GM18520 (cell line): ENCODE data around the gene FGF11.
"Not testable (repeated sequence)": the region's sequence is repeated elsewhere in the genome, so short reads cannot be mapped to it uniquely, and the experiment has no call there.

Experiments
- ATAC-seq: cut with Tn5 transposase; IDR thresholded peaks from one replicate; pipeline ENCODE4 v1.9.1; 2021; ENCODE audit not compliant: unreplicated experiment

Gene FGF11

DNA sequence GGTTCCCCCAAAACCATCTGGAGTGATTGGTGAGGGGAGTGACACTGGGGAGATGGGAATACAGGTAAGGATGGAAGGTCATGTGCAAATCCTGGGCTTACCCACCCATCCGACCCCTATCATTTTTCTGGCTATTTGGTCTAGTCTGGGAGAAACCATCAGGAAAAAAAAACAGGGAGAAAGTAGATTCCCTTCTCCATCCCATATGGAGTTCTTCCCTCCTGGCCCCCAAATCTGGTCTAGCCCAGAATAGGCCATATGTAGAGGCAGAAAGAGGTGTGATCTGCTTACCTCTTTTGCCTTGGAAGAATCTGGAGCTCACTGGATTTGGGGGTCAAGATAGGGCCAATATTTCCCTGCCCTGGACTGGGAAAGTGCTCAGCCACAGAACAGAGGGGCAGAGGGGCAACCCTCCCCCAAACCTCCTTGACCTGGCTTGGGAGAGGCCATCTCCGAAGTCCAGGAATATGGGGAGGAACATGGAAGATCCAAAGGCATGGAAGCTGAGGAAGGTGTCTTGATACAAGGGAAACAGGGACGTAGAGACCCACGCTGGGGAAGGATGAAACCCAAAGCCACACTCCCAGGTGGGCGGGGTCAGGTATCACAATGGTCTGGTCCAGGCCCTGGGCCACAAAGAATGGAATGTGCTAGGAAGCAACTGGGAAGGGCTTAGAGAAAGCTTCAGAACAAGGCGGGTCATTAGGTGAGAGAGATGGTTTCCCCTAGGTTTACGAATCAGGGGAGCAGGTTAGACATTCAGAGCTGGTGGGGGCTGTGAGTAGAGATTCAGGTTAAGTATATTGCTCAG lies 21.7 kb downstream of the FGF11 start:
- ATAC-seq: no peak

DNA sequence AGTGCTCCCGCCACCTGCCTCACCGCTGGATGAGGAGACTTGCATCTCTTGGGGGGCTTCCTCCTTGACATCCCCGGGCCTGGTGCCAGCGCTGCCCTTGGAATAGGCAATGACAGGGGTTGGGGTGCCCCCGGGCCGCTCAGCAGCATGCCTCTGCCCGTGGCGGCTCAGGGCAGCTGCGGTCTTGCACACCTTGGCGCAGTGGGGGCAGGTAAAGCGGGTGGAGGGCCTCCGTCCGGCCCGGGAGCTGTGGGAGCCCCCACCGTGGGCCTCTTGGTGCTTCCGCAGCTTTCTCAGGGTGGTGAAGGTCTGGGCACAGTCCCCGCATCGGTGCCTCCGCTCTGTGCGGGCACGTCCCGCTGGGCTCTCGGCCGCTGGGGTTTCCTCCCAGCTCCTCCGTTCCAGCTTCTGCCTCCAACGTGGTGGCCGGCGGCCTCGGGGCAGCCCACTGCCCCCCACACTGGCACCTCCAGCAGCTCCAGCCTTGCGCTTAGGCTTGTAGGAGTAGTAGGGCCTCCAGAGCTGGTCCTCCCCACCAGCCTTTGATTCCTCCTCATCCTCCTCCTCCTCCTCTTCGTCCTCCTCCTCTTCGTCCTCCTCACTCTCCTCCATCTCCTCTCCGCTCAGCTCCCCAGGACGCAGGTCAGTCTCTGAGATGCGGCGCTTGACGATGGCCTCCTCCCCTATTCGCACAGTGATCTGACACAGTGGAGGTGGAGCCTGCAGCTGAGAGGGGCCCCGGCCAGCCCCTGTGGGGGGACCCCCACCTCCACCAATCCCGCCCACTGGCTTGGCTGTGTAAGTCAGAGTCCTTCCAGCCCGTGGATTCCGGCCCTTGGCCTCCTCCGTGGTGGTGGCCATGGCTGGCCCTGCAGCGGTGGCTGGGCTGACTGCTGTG lies 23.4 kb downstream of the FGF11 start:
- no peak for ATAC-seq

DNA sequence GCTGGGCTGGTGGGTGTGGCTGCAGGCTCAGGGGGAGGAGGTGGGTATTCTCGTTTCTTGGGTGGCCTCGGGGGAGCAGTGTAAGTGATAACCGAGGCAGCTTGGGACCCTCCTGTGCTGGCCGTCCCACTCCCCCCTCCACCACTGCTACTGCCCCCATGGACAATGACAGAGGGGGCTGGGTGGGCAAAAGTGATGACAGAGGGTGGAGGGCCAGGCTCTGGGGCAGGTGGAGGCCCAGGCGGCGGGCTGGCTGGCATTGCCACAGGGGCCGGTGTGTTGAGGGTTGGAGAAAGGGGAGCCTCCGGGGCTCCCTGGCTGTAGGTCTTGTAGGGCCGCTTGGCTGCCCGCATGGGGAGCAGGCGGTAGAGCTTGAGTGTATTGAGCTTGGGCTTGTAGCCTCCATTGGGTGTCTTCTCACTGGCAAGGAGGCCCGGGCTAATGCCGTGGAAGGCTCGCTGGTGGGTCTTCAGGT lies 24.1 kb downstream of the FGF11 start:
- ATAC-seq: no peak

DNA sequence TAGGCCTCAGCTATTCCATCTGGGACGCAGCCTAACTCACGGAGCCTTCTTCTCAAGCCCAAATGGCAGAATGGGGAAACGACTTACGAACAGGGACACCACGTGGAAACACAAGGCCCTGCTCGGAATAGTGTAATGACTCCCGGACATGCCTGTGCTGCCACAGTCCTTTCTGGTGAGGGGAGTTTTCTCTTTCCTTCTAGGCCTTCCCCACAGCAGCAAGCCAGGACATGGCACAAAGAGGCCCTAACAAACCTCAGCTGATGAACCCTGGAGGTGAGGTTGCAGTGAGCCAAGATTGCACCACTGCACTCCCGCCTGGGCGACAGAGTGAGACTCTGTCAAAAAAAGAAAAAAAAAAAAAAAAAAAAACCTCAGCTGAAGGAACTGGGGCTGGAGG lies 24.8 kb downstream of the FGF11 start:
- ATAC-seq: no peak

DNA sequence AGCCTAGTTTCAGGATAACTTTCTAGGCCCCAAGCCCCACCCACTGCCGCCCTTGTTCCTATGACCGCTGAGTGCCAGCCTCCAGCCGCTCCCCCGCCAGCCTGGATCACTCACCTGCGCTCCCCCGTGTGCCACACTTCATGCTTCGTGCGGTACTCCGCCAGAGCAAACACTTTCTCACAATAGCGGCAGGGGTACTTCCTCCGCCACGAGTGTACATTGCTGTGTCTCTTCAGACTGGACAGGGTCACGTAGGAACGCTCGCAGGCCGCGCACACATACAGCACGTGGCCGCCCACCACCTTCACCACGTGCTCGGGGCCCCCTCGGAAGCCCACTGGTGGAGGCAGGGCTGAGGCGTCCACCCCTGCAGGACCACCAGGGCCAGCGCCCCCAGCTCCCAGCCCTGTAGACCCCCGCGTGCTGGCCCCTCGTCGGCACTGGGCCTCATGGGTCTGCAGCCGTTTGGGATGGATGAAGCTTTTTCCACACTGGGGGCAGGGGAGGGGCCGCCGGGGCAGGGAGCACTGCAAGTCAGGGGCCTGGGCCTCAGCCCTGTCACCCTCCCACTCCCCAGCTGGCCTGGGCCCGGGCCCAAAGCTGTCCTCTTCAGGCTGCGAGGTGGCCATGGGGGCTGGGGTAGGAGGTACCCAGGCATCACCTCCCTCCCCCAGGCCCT lies 26.4 kb downstream of the FGF11 start:
- no peak for ATAC-seq

DNA sequence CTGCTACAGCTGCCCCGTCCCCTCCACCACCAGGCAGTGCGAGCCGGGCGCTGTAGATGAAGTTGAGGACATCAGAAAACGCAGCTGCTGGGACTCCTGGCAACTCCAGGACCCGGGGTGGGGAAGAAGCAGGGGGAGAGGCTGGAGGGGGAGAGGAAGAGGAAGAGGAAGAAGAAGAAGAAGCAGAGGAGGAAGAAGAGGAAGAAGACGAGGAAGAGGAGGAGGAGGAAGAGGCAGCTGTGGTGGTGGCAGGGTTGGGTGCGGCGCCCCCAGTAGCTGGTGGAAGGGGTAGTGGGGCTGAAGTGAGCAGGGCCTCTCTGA lies 27.0 kb downstream of the FGF11 start:
- no peak for ATAC-seq

DNA sequence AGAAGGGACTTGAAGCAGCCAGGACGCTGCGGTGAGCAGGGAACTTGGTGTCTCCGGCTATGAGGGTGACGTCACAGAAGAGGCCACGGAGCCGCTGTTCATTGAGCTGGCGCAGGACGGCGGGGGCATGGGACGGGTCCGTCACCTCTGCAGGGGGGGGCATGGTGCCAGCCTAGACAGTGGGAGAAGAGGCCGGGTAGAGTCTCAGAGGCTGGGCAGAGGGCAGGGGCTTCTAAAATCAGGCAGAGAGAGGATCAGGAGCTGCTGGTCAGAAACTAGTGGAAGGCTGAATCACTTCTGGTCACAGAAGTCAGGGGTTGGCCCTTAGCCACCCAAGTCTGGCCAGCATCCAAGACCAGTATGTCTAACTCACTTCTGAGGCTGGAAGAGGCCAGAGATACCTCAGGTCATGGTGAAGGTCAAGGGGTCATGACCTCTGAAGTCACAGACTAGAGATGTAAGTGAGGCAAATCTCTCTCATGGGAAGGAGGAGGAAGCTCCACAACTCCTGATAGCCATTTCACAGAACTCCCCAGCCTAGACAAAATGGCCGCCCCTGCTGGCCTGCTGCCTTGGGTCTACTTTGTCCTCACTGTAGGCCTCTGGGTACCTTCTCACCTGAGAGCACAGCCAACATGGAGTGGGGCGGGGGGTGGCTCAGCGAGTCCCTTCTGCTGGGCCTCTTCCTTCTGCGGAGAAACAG lies 27.5 kb downstream of the FGF11 start:
- ATAC-seq: no peak

DNA sequence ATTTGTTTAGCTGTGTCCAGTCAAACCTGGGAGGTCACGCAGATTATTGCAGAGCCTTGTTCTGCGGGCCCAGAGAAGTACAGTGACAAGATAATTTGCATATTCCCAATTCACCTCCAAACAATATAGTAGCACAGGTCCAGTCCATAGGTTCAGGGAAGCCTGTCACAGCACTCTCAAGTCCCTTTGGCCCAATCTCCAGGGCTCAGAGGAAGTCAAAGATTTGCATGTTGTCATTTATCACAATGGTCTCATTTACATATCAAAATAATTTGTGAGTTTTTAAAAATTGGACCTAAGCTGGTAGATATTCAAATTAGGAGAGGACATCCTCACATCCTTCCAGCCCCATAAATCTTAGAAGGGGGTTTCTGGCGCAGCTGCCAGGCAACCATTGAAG lies 28.2 kb downstream of the FGF11 start:
- ATAC-seq: no peak

DNA sequence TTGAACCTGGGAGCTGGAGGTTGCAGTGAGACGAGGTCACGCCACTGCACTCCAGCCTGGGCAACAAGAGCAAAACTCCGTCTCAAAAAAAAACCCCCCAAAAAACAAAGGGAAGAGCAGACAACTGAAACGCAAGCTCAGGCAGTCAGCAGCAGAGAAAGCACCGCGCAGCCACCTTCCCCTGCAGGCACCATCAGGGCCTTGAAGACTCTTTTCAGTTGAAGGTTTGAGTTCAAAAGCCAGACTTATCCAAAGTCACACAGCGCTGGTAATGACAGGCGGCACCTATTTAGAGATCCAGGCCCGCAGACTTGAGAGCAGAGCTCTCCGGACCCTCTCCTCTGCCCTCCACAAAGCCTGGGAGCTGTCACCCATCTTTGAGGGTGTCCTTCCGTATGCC lies 29.0 kb downstream of the FGF11 start:
- no peak for ATAC-seq

DNA sequence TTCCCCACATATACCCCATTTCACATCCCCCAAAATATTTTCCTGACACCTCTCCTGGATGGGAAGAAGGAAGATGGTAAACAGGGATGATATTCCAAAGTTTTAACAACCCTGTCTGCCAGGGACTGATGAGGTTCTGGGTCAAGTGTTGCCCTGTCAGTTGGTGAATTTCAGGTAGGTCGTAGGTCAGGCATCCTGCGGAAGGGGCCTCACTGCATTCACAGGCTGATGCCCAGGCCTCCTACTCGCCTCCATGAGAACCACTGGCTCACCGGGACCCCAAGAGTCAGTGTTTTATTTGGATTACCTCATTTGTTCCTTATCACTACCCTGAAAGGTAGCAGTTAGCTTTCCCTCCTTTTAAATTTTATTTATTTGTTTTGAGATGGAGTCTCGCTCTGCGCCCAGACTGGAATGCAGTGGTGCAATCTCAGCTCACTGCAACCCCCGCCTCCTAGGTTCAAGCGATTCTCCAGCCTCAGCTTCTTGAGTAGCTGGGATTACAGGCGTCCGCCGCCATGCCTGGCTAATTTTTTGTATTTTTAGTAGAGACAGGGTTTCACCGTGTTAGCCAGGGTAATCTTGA lies 29.6 kb downstream of the FGF11 start:
- ATAC-seq: no peak

DNA sequence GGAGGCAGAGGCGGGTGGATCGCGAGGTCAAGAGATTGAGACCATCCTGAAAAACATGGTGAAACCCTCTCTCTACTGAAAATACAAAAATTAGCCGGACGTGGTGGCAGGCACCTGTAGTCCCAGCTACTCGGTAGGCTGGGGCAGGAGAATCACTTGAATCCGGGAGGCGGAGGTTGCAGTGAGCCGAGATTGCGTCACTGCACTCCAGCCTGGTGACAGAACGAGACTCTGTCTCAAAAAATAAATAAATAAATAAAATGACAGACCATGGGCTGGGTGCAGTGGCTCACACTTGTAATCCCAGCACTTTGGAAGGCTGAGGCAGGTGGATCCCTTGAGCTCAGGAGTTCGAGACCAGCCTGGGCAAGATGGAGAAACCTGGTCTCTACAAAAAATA lies 30.5 kb downstream of the FGF11 start:
- ATAC-seq: not testable (repeated sequence)

DNA sequence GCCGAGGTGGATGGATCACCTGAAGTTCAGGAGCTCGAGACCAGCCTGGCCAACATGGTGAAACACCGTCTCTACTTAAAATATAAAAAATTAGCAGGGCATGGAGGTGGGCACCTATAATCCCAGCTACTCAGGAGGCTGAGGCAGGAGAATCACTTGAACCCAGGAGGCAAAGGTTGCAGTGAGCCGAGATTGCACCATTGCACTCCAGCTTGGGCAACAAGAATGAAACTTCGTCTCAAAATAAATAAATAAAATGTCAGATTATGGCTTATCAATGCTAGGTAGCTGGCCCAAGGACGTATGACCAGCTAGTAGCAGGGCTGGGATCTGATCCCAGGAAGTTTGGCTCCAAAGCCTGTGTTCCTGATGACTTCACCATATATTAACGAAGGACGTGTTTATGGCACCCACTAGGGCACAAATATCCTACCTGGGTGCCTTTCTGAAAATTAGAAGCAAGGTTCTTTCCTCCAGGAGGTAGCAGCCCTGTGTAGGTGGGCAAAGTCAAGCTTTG lies 31.2 kb downstream of the FGF11 start:
- ATAC-seq: not testable (repeated sequence)

DNA sequence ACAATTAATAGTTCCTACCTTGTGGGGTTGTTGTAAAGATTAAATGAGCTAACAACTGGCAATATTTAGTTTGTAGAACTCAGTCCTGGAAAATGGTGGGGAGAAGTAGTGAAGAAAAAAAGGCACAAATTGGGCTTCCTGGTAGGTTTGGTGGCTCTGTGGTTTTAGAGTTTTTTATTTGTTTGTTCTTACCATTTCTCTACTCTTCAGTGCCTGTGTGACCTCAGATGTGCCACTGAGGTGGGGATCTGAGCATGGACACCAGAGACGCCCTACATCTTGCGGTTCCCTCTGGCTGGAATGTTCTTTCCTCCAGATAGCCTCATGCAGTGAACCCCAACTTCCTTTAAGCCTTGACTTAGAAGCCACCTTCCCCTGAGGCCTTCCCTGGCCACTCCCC lies 32.4 kb downstream of the FGF11 start:
- ATAC-seq: no peak

DNA sequence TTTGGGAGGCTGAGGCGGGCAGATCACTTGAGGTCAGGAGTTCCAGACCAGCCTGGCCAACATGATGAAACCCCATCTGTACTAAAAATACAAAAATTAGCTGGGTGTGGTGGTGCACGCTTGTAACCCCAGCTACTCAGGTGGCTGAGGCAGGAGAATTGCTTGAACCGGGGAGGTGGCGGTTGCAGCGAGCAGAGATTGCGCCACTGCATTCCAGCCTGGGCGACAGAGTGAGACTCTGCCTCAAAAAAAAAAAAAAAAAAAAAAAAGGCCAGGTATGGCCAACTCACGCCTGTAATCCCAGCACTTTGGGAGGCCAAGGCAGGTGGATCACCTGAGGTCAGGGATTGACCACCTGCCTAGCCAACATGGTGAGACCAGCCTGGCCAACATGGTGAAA lies 35.5 kb downstream of the FGF11 start:
- not testable (repeated sequence) for ATAC-seq

DNA sequence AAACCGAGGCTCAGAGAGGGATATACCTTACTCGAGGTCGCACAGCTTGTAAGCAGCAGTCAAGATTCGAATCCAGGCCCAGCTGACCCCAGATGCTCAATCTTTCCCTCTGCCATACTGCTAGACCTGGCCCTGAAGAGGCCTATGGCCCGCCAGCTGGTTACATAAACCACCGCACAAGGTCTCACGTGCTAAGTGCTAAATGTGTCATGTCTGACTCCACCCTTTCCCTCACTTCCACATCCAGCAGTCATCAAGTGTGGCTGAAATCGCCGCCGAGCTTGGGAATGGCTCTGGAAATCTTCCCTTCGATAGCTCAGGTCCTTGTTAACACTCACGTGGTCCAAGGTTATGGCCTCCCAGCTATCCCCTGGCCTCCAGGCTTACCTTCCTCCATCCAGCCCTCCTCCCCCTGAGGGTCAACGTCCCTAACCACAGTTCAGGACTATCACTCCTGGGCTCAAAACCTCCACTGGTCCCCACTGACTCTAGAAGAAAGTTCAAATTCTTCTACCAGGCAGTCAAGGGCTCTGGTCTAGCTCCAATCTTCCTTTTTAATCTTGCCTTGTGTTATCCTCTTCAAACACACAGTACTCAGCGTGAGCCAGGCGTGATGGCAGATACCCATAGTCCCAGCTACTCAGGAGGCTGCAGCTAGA lies 36.6 kb downstream of the FGF11 start:
- no peak for ATAC-seq

DNA sequence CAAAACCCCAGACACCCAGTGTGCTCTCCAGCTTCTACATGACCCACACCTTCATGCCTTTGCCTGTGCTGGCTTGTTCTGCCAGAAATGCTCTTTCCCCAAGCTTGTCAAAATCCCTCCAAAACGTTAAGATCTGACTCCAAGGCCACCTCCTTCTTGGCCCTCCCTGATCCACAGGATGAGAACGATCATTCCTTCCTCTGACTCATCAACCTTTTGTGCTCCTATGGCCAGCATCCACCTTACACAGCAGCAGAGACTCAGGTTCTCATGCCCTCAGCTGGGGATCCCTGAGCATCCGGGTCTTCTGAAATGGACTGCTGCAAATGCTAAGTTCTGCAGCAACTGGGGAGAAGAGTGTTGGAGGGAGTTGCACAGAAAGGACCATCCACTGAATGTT lies 37.2 kb downstream of the FGF11 start:
- no peak for ATAC-seq

DNA sequence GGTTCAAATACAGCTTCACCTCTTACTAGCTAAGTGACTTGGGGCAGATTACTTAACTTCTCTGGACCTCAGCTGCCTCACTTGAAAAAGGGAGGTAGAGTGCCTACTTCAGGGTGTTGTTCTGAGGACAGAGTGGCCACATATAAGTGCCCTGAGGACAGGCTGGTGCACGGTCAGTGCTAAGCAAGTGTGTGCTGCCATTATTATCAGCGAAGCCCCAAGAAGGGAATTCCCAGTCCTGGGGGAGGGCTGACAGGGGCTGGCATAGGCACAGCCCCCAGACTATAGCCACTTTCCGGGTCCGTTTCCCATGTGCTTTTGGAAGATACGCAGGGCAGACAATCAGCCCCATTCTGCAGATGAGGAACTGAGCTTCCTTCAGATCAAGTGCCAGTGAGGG lies 37.6 kb downstream of the FGF11 start:
- ATAC-seq: no peak

DNA sequence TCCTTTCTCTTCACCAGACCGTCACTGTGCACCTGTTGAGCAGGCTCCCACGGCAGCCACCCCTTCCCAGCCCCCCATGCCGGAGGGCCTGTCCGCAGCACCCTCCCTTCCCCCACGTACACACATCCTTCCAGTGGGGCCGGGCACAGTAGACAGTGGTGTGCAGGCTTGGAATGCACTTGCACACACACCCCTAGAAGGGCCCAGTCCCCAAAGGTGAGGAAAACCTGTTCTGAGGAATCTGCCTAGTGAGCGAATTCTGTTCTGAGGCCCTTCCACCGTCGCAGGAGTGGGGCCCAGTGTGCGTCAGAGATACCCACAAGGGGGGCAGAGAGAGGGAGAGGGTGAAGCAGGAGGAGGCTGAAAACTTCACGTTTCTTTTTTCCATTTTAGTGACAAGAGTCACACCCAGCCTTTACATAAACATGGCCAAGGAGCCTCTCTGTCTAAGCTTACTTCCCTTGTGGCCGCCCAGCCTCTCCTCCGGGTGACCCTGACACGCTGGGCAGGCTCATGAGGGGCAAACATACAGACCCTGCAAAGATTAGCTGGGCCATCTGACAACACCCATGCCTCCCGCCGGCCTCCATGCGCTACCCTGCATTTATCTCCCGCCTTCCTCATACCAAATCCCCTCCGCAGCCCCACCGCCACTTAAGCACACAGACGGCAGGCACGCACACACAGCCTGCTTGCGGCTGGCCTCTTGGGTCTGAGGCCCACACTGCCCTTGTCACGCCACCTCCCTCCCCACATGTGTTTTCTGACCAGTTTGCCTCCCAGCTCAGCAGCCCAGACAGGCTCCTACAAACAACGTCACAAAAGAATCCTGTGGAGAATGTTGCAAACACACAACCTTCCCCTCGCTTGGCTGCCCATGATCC lies 38.3 kb downstream of the FGF11 start:
- no peak for ATAC-seq
